Right lobe of liver (tissue), 6 donors: ENCODE data around the gene SCRT2. TPM values are rescaled to one million over a fixed set of nuclear protein-coding genes. Genes with fewer than 3 reads are reported as not detected.
"Not testable (repeated sequence)": the region's sequence is repeated elsewhere in the genome, so short reads cannot be mapped to it uniquely, and the experiment has no call there.

Experiments used
- ATAC-seq, 4 donors: fragments of 200-7000 bp; cut with Tn5 transposase; one replicate each; pipeline ENCODE4 v1.9.1; 2020; ENCODE audit warnings: mild to moderate bottlenecking in 4 of 4, moderate library complexity in 4 of 4
- DNase-seq, 3 donors: peaks; one replicate each; pipeline ENCODE4 v3.0.0-alpha.2; 2020
- H3K27ac ChIP-seq, 3 donors: fragments of 200-600 bp; one replicate each; pipeline ENCODE4 v1.8.0; 2022
- H3K27me3 ChIP-seq, 2 donors: fragments of 200-600 bp; one replicate each; pipeline ENCODE4 v1.8.0; 2022
- H3K36me3 ChIP-seq, 4 donors: fragments of 200-600 bp; sonication (generic) in 1 of 4; one replicate each; pipeline versions ENCODE4 v1.5.1 to v1.8.0; 2017 to 2022; ENCODE audit warnings: control low read depth in 1 of 4
- H3K4me1 ChIP-seq, 4 donors: fragments of 200-600 bp; sonication (generic) in 1 of 4; one replicate each; pipeline versions ENCODE4 v1.5.1 to v1.8.0; 2017 to 2022; ENCODE audit warnings: control low read depth in 1 of 4
- H3K4me3 ChIP-seq, 3 donors: fragments of 200-600 bp; one replicate each; pipeline ENCODE4 v1.8.0; 2022
- H3K9me3 ChIP-seq, 4 donors: fragments of 200-600 bp; sonication (generic) in 1 of 4; one replicate each; pipeline versions ENCODE4 v1.5.1 to v1.8.0; 2017 to 2022; ENCODE audit warnings: control low read depth in 1 of 4
- CTCF ChIP-seq, 4 donors: fragments of 200-600 bp in 3 of 4; fragments of 450-650 bp in 1 of 4; IDR thresholded peaks; one replicate each; pipeline versions ENCODE4 v1.5.1 to v1.8.0; 2016 to 2022; ENCODE audit warnings: antibody characterized with exemption in 4 of 4, mild to moderate bottlenecking in 2 of 4
- POLR2A ChIP-seq: fragments of 450-650 bp; IDR thresholded peaks from one replicate; pipeline ENCODE4 v1.6.1; 2017; ENCODE audit warnings: antibody characterized with exemption, mild to moderate bottlenecking
- WGBS: methylation state at CpG from one replicate; pipeline ENCODE4 v1.1.6; 2018; ENCODE audit warnings: low coverage, low lambda C conversion rate; ENCODE audit not compliant: insufficient coverage; ENCODE audit errors: missing lambda C conversion rate; 5-methylcytosine and 5-hydroxymethylcytosine counted together
- intact Hi-C, 2 donors: fragments of 100-400 bp; cut with DNase I; formaldehyde crosslinking; loops; one replicate each; pipeline versions ENCODE4 v1.11.2 to v1.14.1; 2022
- total RNA-seq, 6 experiments: library from RNA; depleted of rRNA in 2 of 6; stranded (reverse); fragments of >200 nt in 2 of 6; fragmentation: NEBNext Ultra II Directional in 3 of 6; extraction: Animal tissue kit (Norgen Biotek cat#: 25700) in 3 of 6; gene quantifications; one replicate each; pipeline versions ENCODE4 v1.1.0 to v1.2.4, GENCODE V29; 2016 to 2023
- donor health status: DM: no; HTN: yes; CAD: no.
- donor health status: DM: no; HTN: no; CAD: no.
- donor health status: DM: no; HTN: no; CAD: no.
- donor health status: DM: no; HTN: yes; CAD: no.
- donor health status: DM: no; HTN: yes; CAD: no.

Gene SCRT2
- total RNA-seq, 6 experiments from 2014 or later: not detected

DNA sequence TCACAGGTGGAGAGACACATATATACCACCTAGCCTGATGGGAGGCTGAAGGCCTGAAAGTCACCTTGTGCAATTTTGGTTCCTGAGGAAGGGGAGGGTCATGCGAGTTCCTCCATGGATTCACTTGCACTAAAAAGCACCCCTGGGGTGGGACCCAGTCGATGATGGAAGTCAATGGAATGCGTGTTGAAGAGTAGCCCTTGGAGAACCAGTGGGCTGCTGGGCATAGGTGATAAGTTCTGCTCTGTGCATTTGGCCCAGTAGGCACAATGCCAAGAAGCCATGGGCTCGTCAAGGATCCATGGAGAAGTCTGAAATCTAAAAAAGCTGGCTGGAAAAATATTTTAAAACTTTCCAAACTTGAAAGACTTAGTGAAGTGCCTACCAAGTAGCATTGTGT, 18.9 kb upstream of the SCRT2 start:
- H3K4me3 ChIP-seq: no peak overlapping the region
- DNase-seq (no peak), ATAC-seq (no peak)
- WGBS: 53% methylated on average over 3 of the region's 4 CpGs
- intact Hi-C loops: no loop called here
- no peak for TF ChIP-seq CTCF (IDR thresholded peaks at IDR 0.05)
- TF ChIP-seq POLR2A: no peak
- H3K27me3 ChIP-seq: no peaks in the 10 kb centered on the region
- no peak overlapping the region for H3K27ac ChIP-seq
- no peaks in the 10 kb centered on the region for H3K9me3 ChIP-seq
- H3K4me1 ChIP-seq: peaks cover 0 to 3% (median 1%) of the 10 kb centered on the region in 4 donors
- H3K36me3 ChIP-seq: no peaks in the 10 kb centered on the region

DNA sequence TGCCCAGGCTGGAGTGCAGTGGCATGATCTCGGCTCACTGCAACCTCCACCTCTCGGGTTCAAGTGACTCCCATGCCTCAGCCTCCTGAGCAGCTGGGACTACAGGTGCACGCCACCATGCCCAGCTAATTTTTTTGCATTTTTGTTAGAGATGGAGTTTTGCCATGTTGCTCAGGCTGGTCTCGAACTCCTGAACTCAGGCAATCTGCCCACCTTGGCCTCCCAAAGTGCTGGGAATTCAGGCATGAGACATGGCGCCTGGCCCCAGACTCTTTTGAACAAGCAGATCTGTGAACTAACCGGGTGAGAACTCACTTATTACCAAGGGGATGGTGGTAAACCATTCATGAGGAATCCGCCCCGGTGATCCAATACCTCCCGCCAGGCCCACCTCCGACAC, 18.2 kb upstream of the SCRT2 start:
- H3K27me3 ChIP-seq, H3K27ac ChIP-seq, H3K4me1 ChIP-seq, DNase-seq, ATAC-seq, H3K9me3 ChIP-seq, H3K36me3 ChIP-seq, H3K4me3 ChIP-seq, intact Hi-C loops: not testable (repeated sequence)
- 85% methylated on average over 5 of the region's 10 CpGs for WGBS

DNA sequence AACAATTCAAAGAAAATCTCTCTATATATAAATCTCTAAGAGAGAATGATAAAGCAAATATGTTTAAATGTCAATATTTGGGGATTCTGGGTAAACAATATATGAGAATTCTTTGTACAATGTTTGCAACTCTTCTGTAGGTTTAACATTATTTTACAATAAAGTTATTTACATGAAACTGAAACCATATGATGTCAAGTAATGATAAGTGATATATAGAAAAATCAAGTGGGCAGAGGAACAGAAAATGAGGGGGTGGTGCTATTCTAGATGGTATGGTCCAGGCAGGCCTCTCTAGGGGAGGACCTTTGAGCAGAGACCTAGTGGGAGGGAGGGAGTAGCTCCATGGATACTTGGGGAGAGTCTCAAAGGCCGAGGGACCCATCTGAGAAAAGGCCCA, 16.4 kb upstream of the SCRT2 start:
- ATAC-seq: no peak
- intact Hi-C loops: no loop called here
- Histone ChIP-seq H3K4me1 (no peaks in the 10 kb centered on the region), H3K27ac (no peak overlapping the region), H3K36me3 (no peaks in the 10 kb centered on the region), H3K4me3 (no peak overlapping the region), H3K9me3 (no peaks in the 10 kb centered on the region), H3K27me3 (no peaks in the 10 kb centered on the region)
- TF ChIP-seq CTCF (IDR thresholded peaks at IDR 0.05) (no peak), POLR2A (no peak)
- WGBS: no CpG with 5 or more reads among the region's 1 CpG
- DNase-seq: no peak

GRCh38 chr20:689947-690346, 14.3 kb upstream of the SCRT2 start:
- no peaks in the 10 kb centered on the region for H3K4me1 ChIP-seq
- WGBS: 25% methylated on average over 1 of the region's 1 CpG
- H3K4me3 ChIP-seq: no peak overlapping the region
- no peak for ATAC-seq
- H3K36me3 ChIP-seq: no peaks in the 10 kb centered on the region
- TF ChIP-seq POLR2A: no peak
- no peak for TF ChIP-seq CTCF (IDR thresholded peaks at IDR 0.05)
- no peak for DNase-seq
- H3K27ac ChIP-seq: no peak overlapping the region
- no peaks in the 10 kb centered on the region for H3K9me3 ChIP-seq
- H3K27me3 ChIP-seq: no peaks in the 10 kb centered on the region
- intact Hi-C loops: no loop called here

- H3K4me1 ChIP-seq: no peaks in the 10 kb centered on the region
- H3K9me3 ChIP-seq: no peaks in the 10 kb centered on the region
- H3K27ac ChIP-seq: no peak overlapping the region
- H3K4me3 ChIP-seq: no peak overlapping the region
- DNase-seq: no peak
- intact Hi-C loops: no loop called here
- TF ChIP-seq POLR2A: no peak
- no peak for TF ChIP-seq CTCF (IDR thresholded peaks at IDR 0.05)
- H3K27me3 ChIP-seq: no peaks in the 10 kb centered on the region
- WGBS: 63% methylated on average over 3 of the region's 6 CpGs
- ATAC-seq: peak in 1 of 4 donors; percentile 29
- H3K36me3 ChIP-seq: no peaks in the 10 kb centered on the region
Measured at GRCh38 chr20:689348-689747, 13.7 kb upstream of the SCRT2 start.
